Muscle layer of duodenum (tissue), 2 donors: Measurements from ENCODE around the gene BEST1.
"Not testable (repeated sequence)": the region's sequence is repeated elsewhere in the genome, so short reads cannot be mapped to it uniquely, and the experiment has no call there.

Experiments
- H3K27ac ChIP-seq: one replicate; pipeline ENCODE4 v1.7.0; 2013; ENCODE audit warnings: mild to moderate bottlenecking, low read length
- H3K27me3 ChIP-seq: one replicate; pipeline ENCODE4 v1.7.0; 2013; ENCODE audit warnings: low read depth, mild to moderate bottlenecking, control low read depth, low read length
- H3K36me3 ChIP-seq, 2 donors: one replicate each; pipeline ENCODE4 v1.7.0; 2013; ENCODE audit warnings: low read length in 2 of 2, control low read depth in 1 of 2, mild to moderate bottlenecking in 1 of 2; ENCODE audit not compliant: insufficient read depth in 2 of 2, control insufficient read depth in 1 of 2
- H3K4me1 ChIP-seq, 2 donors: one replicate each; pipeline ENCODE4 v1.7.0; 2013; ENCODE audit warnings: low read length in 2 of 2, mild to moderate bottlenecking in 2 of 2, control low read depth in 1 of 2, moderate library complexity in 1 of 2; ENCODE audit not compliant: insufficient read depth in 2 of 2, control insufficient read depth in 1 of 2
- H3K4me3 ChIP-seq, 2 donors: one replicate each; pipeline ENCODE4 v1.7.0; 2013; ENCODE audit warnings: low read length in 2 of 2, low read depth in 1 of 2, mild to moderate bottlenecking in 1 of 2
- H3K9me3 ChIP-seq, 2 donors: one replicate each; pipeline ENCODE4 v1.7.0; 2013; ENCODE audit warnings: low read length in 2 of 2, control low read depth in 1 of 2, mild to moderate bottlenecking in 1 of 2; ENCODE audit not compliant: control insufficient read depth in 1 of 2
- donor health status: healthy.

Gene BEST1

DNA sequence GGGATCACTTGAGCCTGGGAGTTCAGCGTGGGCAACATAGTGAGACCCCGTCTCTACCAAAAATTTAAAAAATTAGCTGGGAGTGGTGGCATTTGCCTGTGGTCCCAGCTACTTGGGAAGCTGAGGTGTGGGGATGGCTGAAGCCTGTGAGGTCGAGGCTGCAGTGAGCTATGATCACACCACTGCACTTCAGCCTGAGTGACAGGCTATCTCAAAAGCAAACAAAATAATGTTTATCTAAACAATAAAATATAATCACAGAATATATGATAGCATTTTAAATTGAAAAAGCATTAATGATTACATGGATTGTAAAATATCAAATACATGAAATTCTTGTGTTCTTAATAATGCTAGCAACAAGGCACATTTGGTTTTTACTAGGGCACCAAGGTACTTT, 2.7 kb downstream of the BEST1 start:
- H3K4me3 ChIP-seq: no peak overlapping the region
- no peaks in the 10 kb centered on the region for H3K27me3 ChIP-seq
- H3K27ac ChIP-seq: no peak overlapping the region
- H3K4me1 ChIP-seq: peaks cover 0 to 13% of the 10 kb centered on the region in 2 donors
- no peaks in the 10 kb centered on the region for H3K36me3 ChIP-seq
- H3K9me3 ChIP-seq: no peaks in the 10 kb centered on the region

DNA sequence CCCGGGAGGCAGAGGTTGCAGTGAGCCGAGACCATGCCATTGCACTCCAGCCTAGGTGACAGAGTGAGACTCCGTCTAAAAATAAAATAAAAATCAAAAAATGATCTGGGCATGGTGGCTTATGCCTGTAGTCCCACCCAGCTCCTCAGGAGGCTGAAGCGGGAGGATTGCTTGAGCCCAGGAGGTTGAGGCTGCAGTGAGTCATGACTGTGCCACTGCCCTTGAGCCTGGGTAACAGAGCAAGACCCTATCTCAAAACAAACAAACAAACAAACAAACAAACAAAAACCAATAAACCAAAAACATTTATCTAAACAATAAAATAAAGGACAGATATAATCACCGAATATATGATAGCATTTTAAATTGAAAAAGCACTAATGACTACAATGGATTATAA, 3.5 kb downstream of the BEST1 start:
- not testable (repeated sequence) for H3K27me3 ChIP-seq, H3K4me3 ChIP-seq, H3K36me3 ChIP-seq, H3K9me3 ChIP-seq, H3K27ac ChIP-seq
- peaks cover 0 to 12% of the 10 kb centered on the region in 2 donors for H3K4me1 ChIP-seq

DNA sequence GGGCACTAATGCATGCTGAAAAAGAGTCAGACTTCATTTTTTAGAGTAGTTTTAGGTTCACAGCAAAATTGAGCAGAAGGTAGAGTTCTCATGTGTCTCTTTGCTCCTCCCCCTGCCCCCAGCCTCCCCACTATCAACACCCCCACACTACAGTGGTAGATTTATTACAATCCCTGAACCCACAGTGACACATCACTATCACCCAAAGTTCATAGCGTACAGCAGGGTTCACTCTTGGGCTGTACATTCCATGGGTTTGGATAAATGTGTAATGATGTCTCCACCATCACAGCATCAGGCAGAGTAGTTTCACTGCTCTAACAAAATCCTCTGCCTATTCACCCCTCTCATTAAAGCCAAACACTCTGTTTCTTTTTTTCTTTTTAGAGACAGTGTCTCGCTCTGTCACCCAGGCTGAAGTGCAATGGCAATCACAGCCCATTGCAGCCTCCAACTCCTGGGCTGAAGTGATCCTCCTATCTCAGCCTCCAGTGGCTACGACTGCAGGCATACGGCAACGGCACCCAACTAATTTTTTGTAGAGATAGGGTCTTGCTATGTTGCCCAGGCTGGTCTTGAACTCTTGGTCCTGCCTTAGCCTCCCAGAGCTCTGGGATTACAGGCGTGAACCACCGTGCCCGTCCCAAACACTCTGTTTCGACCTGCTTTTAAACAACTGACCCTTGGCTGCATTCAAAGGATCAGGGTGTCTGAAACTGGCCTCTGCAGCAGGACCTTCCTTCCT, 4.1 kb downstream of the BEST1 start:
- Histone ChIP-seq H3K27ac (peak overlapping the region; percentile 19), H3K9me3 (no peaks in the 10 kb centered on the region), H3K4me1 (peaks cover 0 to 5% of the 10 kb centered on the region in 2 donors), H3K36me3 (peaks cover 6% of the 10 kb centered on the region in 2 donors), H3K4me3 (peak overlapping the region in 1 of 2 donors; percentile 55), H3K27me3 (no peaks in the 10 kb centered on the region)

DNA sequence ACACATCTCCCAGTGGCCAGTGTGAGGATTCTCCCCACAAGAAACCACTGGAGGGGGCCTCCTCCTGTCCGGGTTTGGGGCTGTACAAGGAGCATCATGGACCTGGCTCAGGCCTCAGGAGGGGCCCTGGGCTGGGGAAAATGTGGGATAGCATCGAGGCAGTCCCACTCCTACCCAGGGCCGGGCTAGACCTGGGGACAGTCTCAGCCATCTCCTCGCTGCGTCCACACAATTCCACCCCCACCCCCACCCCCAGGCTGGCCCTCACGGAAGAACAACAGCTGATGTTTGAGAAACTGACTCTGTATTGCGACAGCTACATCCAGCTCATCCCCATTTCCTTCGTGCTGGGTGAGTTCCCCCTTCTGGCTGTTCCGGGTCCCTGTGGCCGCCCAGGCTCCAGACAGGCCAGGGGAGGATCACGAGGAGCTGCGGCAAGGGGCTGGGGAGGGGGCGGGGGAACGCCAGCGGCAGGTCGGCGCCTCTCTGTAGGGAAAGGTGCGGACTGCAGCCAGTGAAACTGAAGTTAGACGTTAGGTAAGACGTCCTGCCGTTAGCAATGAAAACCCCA, 4.8 kb downstream of the BEST1 start:
- Histone ChIP-seq H3K27me3 (no peaks in the 10 kb centered on the region), H3K36me3 (peaks cover 6 to 11% of the 10 kb centered on the region in 2 donors), H3K9me3 (no peaks in the 10 kb centered on the region), H3K4me3 (peak overlapping the region in 1 of 2 donors; percentile 55), H3K27ac (peak overlapping the region; percentile 19), H3K4me1 (no peaks in the 10 kb centered on the region)

DNA sequence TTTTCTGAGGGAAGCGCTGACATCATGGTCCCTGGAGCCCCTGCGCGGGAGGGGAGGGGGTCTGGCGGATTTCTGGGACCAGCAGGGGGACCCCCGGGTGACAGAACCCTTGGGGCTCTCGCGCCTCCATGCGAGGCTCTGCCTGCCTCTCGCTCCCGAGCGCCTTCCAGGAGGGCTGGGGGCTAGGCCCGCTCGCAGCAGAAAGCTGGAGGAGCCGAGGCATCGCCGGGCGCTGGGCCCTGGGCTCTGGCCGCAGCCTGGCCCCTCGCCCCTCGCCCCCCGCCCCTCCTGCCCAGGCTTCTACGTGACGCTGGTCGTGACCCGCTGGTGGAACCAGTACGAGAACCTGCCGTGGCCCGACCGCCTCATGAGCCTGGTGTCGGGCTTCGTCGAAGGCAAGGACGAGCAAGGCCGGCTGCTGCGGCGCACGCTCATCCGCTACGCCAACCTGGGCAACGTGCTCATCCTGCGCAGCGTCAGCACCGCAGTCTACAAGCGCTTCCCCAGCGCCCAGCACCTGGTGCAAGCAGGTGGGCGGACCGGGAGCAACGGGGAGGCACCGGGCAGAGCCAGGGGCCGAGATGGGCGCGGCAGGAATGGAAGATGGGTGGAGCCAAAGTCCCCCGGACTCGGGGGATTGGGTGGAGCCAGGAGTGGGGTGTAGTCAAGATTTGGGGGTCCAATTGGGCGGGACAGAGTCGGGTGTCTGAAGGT, 5.4 kb downstream of the BEST1 start:
- Histone ChIP-seq H3K27me3 (no peaks in the 10 kb centered on the region), H3K4me3 (peak overlapping the region in 1 of 2 donors; percentile 55), H3K9me3 (no peaks in the 10 kb centered on the region), H3K27ac (no peak overlapping the region), H3K4me1 (no peaks in the 10 kb centered on the region), H3K36me3 (peaks cover 6 to 11% of the 10 kb centered on the region in 2 donors)

DNA sequence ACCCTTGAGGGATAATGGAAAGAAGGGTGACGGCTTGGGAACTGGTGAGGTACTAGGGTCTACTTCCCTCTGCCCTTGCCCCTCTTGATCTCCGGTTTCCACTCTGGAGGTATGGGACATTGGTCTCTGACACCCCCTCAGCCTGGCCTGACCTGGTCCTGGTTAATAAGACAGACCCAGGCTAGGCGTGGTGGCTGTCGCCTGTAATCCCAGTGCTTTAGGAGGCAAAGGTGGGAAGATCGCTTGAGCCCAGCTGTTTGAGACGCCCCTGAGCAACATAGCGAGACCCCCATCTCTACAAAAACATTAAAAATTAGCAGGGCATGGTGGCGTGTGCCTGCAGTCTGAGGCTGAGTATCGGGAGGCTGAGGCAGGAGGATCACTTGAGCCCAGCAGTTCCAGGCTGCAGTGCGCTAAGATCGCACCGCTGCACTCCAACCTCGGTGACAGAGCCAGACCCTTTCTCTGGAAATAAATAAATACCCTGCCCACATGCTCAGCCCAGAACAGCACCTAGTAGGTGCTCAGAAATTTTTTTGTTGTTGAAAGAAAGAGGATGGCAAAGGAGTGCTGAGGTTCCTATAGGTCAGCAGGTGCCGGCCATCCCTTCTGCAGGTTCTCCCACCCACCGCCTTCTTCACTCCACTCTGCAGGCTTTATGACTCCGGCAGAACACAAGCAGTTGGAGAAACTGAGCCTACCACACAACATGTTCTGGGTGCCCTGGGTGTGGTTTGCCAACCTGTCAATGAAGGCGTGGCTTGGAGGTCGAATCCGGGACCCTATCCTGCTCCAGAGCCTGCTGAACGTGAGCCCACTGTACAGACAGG, 6.3 kb downstream of the BEST1 start:
- peak overlapping the region in 1 of 2 donors; percentile 55 for H3K4me3 ChIP-seq
- peaks cover 6 to 11% of the 10 kb centered on the region in 2 donors for H3K36me3 ChIP-seq
- H3K4me1 ChIP-seq: peaks cover 0 to 5% of the 10 kb centered on the region in 2 donors
- no peaks in the 10 kb centered on the region for H3K27me3 ChIP-seq
- H3K9me3 ChIP-seq: no peaks in the 10 kb centered on the region
- H3K27ac ChIP-seq: no peak overlapping the region

DNA sequence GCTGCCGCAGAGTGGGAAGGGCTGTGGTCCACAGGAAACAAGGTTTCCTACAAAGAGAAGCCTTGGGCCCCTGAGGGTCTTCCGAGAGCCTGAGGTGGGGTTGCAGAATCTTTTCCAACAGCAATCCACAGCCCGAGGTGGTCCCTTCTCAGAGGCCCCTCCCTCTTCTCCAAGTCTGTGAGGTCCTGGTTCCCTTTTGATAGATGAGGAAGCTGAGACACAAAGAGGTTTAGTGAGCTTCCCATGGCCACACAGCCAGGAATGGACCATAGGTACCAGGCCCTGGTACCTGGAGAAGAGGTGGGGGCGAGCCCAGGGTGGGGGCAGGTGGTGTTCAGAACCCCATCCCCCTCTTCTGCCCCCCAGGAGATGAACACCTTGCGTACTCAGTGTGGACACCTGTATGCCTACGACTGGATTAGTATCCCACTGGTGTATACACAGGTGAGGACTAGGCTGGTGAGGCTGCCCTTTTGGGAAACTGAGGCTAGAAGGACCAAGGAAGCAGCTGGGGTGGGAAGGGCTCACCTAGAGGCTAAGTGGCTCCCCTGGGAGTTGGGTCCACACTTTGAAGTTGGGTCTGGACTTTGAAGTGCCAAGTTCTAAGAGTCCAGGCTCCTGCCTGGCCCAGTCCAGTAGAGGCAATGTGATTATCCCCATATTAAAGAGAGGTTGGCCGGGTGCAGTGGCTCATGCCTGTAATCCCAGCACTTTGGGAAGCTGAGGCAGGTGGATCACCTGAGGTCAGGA, 7.0 kb downstream of the BEST1 start:
- Histone ChIP-seq H3K4me1 (peaks cover 6 to 11% of the 10 kb centered on the region in 2 donors), H3K36me3 (peaks cover 6 to 17% of the 10 kb centered on the region in 2 donors), H3K9me3 (no peaks in the 10 kb centered on the region), H3K27ac (no peak overlapping the region), H3K27me3 (no peaks in the 10 kb centered on the region), H3K4me3 (no peak overlapping the region)

DNA sequence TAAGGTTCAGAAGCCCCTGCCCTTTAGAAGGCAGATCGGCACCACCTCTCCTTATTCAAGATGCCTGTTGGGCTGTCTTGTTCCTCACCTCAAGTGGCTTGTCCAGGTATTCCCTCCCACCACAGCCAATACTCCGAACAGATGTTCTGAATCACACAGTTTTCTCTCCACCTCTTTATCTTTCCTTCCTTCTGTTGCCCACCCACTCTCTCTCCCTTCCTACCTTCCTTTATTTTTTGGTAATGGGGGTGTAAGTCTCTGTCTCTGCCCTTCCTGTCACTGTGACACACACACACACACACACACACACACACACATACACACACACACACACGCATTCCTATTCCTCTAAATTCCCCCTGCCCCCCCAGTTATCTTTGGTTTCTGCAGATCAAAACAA, 8.4 kb downstream of the BEST1 start:
- peaks cover 14 to 25% of the 10 kb centered on the region in 2 donors for H3K4me1 ChIP-seq
- H3K27me3 ChIP-seq: no peaks in the 10 kb centered on the region
- peaks cover 13 to 23% of the 10 kb centered on the region in 2 donors for H3K36me3 ChIP-seq
- H3K4me3 ChIP-seq: no peak overlapping the region
- H3K27ac ChIP-seq: no peak overlapping the region
- H3K9me3 ChIP-seq: no peaks in the 10 kb centered on the region

DNA sequence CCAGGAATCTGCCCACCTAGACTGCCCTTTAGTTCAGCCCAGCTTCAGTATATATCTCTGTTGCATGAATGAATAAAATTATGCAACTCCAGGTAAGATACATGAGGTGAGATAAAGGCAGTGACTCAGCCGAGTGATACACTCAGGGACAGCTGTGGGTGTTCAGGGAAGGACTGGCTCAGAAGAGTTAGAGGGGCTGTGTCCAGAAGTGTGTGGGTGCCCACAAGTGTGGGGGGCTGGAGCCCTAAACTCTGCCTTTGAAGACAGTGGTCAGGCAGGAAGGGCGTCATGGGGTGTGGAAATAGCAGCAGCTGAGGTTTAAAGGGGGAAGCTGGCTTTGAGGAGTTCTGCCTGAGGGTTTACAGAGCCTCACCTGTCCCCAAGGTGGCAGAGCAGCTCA, 9.0 kb downstream of the BEST1 start:
- H3K9me3 ChIP-seq: no peaks in the 10 kb centered on the region
- H3K36me3 ChIP-seq: peaks cover 17 to 28% of the 10 kb centered on the region in 2 donors
- no peak overlapping the region for H3K27ac ChIP-seq
- no peak overlapping the region for H3K4me3 ChIP-seq
- no peaks in the 10 kb centered on the region for H3K27me3 ChIP-seq
- H3K4me1 ChIP-seq: peaks cover 15 to 30% of the 10 kb centered on the region in 2 donors

DNA sequence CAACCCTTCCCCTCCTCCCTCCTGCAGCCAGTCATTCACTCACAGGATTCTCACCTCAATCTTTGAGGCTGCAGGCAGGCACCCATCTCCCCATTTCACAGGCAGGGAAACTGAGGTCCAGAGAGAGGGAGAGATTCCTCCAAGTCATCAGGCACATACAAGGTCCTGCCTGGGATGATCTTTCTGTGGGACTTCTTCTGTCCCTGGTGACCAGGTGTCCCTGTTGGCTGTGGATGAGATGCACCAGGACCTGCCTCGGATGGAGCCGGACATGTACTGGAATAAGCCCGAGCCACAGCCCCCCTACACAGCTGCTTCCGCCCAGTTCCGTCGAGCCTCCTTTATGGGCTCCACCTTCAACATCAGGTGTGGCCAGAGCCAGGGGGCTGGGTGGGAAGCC, 9.5 kb downstream of the BEST1 start:
- H3K4me3 ChIP-seq: no peak overlapping the region
- H3K9me3 ChIP-seq: no peaks in the 10 kb centered on the region
- no peak overlapping the region for H3K27ac ChIP-seq
- peaks cover 23 to 33% of the 10 kb centered on the region in 2 donors for H3K36me3 ChIP-seq
- H3K27me3 ChIP-seq: no peaks in the 10 kb centered on the region
- peaks cover 17 to 34% of the 10 kb centered on the region in 2 donors for H3K4me1 ChIP-seq
